CD14-positive monocyte (primary cell): ENCODE results near the gene OPALIN. TPM values are rescaled to one million over a fixed set of nuclear protein-coding genes. Genes with fewer than 3 reads are reported as not detected.

Experiments used
- DNase-seq, 3 donors: peaks; one replicate each; pipeline ENCODE4 v3.0.0-alpha.2; 2011 to 2022
- H2AFZ ChIP-seq: 2 replicates; pipeline ENCODE4 v1.6.0; 2012; ENCODE audit warnings: mild to moderate bottlenecking, low read depth, low read length, inconsistent platforms; ENCODE audit not compliant: insufficient read depth, poor library complexity, severe bottlenecking
- H3K27ac ChIP-seq, 2 donors: 1 replicate in 1 of 2; 2 replicates in 1 of 2; pipeline ENCODE4 v1.5.1; 2012 to 2013; ENCODE audit warnings: low read length in 2 of 2, control low read depth in 1 of 2, inconsistent platforms in 1 of 2, low read depth in 1 of 2, mild to moderate bottlenecking in 1 of 2
- H3K27me3 ChIP-seq, 2 donors: one replicate each; pipeline versions ENCODE4 v1.6.0 to v1.6.1; 2011 to 2013; ENCODE audit warnings: low read length in 2 of 2; ENCODE audit not compliant: control insufficient read depth in 2 of 2, insufficient read depth in 2 of 2
- H3K36me3 ChIP-seq, 2 donors: replicated peaks in 1 of 2; 1 replicate in 1 of 2; 2 replicates in 1 of 2; pipeline versions ENCODE4 v1.5.1 to v1.6.1; 2012 to 2013; ENCODE audit warnings: low read length in 2 of 2, control low read depth in 1 of 2, inconsistent platforms in 1 of 2, mild to moderate bottlenecking in 1 of 2; ENCODE audit not compliant: insufficient read depth in 2 of 2, control insufficient read depth in 1 of 2
- H3K4me1 ChIP-seq, 2 donors: 1 replicate in 1 of 2; 2 replicates in 1 of 2; pipeline versions ENCODE4 v1.5.1 to v1.6.1; 2012 to 2013; ENCODE audit warnings: low read length in 2 of 2, control low read depth in 1 of 2, inconsistent platforms in 1 of 2, mild to moderate bottlenecking in 1 of 2, moderate library complexity in 1 of 2; ENCODE audit not compliant: insufficient read depth in 2 of 2, control insufficient read depth in 1 of 2
- H3K4me2 ChIP-seq: replicated peaks from 2 replicates; pipeline ENCODE3; 2012; ENCODE audit warnings: low read length, moderate library complexity, mild to moderate bottlenecking; ENCODE audit not compliant: poor library complexity, severe bottlenecking; ENCODE audit errors: extremely low read depth
- H3K4me3 ChIP-seq, 3 experiments: fragments of 200-600 bp in 1 of 3; sonication (generic) in 1 of 3; replicated peaks in 1 of 3; 1 replicate in 2 of 3; 2 replicates in 1 of 3; pipeline ENCODE4 v1.5.1; 2011 to 2013; ENCODE audit warnings: low read length in 3 of 3, mild to moderate bottlenecking in 3 of 3, control low read depth in 2 of 3, low read depth in 2 of 3, inconsistent platforms in 1 of 3, moderate library complexity in 1 of 3
- H3K79me2 ChIP-seq: 2 replicates; pipeline ENCODE4 v1.6.0; 2012; ENCODE audit warnings: mild to moderate bottlenecking, control low read depth, inconsistent platforms, low read length, moderate library complexity; ENCODE audit not compliant: insufficient read depth
- H3K9ac ChIP-seq: 2 replicates; pipeline ENCODE4 v1.6.0; 2017; ENCODE audit warnings: low read length, mild to moderate bottlenecking; ENCODE audit not compliant: insufficient read depth, poor library complexity, severe bottlenecking
- H3K9me3 ChIP-seq, 2 donors: replicated peaks in 1 of 2; 1 replicate in 1 of 2; 2 replicates in 1 of 2; pipeline versions ENCODE4 v1.5.1 to v1.6.1; 2012 to 2013; ENCODE audit warnings: low read length in 2 of 2, control low read depth in 1 of 2; ENCODE audit not compliant: control insufficient read depth in 1 of 2, insufficient read depth in 1 of 2
- H4K20me1 ChIP-seq: 2 replicates; pipeline ENCODE4 v1.6.0; 2012; ENCODE audit warnings: mild to moderate bottlenecking, low read length, control low read depth, moderate library complexity; ENCODE audit not compliant: insufficient read depth
- H3K27ac Mint-ChIP-seq, 7 donors: one replicate each; pipeline ENCODE4 v1.8.0; 2020; ENCODE audit warnings: mild to moderate bottlenecking in 7 of 7, mixed read lengths in 7 of 7, moderate library complexity in 6 of 7, inconsistent platforms in 2 of 7
- H3K27me3 Mint-ChIP-seq, 3 donors: one replicate each; pipeline ENCODE4 v1.8.0; 2021 to 2022; ENCODE audit warnings: low read depth in 3 of 3, mild to moderate bottlenecking in 3 of 3, mixed read lengths in 3 of 3, moderate library complexity in 3 of 3, inconsistent platforms in 1 of 3
- H3K36me3 Mint-ChIP-seq, 2 donors: one replicate each; pipeline ENCODE4 v1.8.0; 2020; ENCODE audit warnings: mixed read lengths in 2 of 2, inconsistent platforms in 1 of 2, mild to moderate bottlenecking in 1 of 2
- H3K4me1 Mint-ChIP-seq: one replicate; pipeline ENCODE4 v1.8.0; 2020; ENCODE audit warnings: mild to moderate bottlenecking, mixed read lengths
- H3K4me3 Mint-ChIP-seq, 2 donors: one replicate each; pipeline ENCODE4 v1.8.0; 2020; ENCODE audit warnings: mild to moderate bottlenecking in 2 of 2, mixed read lengths in 2 of 2, moderate library complexity in 1 of 2
- H3K9me3 Mint-ChIP-seq, 7 donors: one replicate each; pipeline ENCODE4 v1.8.0; 2020 to 2022; ENCODE audit warnings: mixed read lengths in 7 of 7, mild to moderate bottlenecking in 6 of 7, moderate library complexity in 6 of 7, inconsistent platforms in 2 of 7
- CTCF ChIP-seq: fragments of 200-600 bp; IDR thresholded peaks from one replicate; pipeline ENCODE4 v1.8.0; 2022; ENCODE audit warnings: antibody characterized with exemption, mild to moderate bottlenecking
- WGBS: methylation state at CpG from one replicate; pipeline ENCODE4 v1.1.5; 2013; ENCODE audit warnings: missing lambda C conversion rate; ENCODE audit not compliant: insufficient coverage; 5-methylcytosine and 5-hydroxymethylcytosine counted together
- intact Hi-C, 2 donors: fragments of 100-400 bp; cut with micrococcal nuclease; formaldehyde crosslinking; loops; one replicate each; pipeline versions ENCODE4 v1.15.0 to v1.15.1; 2023
- polyA plus RNA-seq, 3 donors: library from polyadenylated mRNA; depleted of rRNA in 1 of 3; unstranded in 2 of 3; stranded (reverse) in 1 of 3; fragments of 300-500 nt in 2 of 3; fragments of >200 nt in 1 of 3; fragmentation: Illumina TruSeq in 2 of 3; gene quantifications; 1 replicate in 2 of 3; 2 replicates in 1 of 3; pipeline ENCODE4 v1.2.3, GENCODE V29; 2012 to 2021

OPALIN gene
- polyA plus RNA-seq, 3 donors = not detected

- Mint-ChIP-seq H3K4me1 (no peaks in the 10 kb centered on the region), H3K36me3 (no peaks in the 10 kb centered on the region), H3K4me3 (no peak overlapping the region), H3K9me3 (peaks cover 0 to 2% (median 0%) of the 10 kb centered on the region in 7 donors), H3K27ac (no peak overlapping the region), H3K27me3 (peaks cover 0 to 2% (median 1%) of the 10 kb centered on the region in 3 donors)
- Histone ChIP-seq H3K36me3 (no peaks in the 10 kb centered on the region), H3K4me2 (no peak overlapping the region), H3K4me3 (no peak overlapping the region), H3K9ac (no peak overlapping the region), H3K4me1 (no peaks in the 10 kb centered on the region), H2AFZ (no peak overlapping the region), H3K9me3 (no peaks in the 10 kb centered on the region), H4K20me1 (no peaks in the 10 kb centered on the region), H3K79me2 (no peaks in the 10 kb centered on the region), H3K27ac (no peak overlapping the region), H3K27me3 (no peaks in the 10 kb centered on the region)
- intact Hi-C loops = no loop called here
- no peak for TF ChIP-seq CTCF
- no peak for DNase-seq
- 97% methylated on average over 7 of the region's 7 CpGs for WGBS
Observed at GRCh38 chr10:96327462-96327861, 31.3 kb downstream of the OPALIN start.

- TF ChIP-seq CTCF = no peak
- H3K79me2 ChIP-seq = no peaks in the 10 kb centered on the region
- H2AFZ ChIP-seq = no peak overlapping the region
- Mint-ChIP-seq H3K36me3 (no peaks in the 10 kb centered on the region), H3K9me3 (peaks cover 0 to 2% (median 0%) of the 10 kb centered on the region in 7 donors), H3K27me3 (peaks cover 1 to 2% (median 1%) of the 10 kb centered on the region in 3 donors), H3K4me3 (no peak overlapping the region), H3K4me1 (no peaks in the 10 kb centered on the region), H3K27ac (no peak overlapping the region)
- no peak overlapping the region for H3K27ac ChIP-seq
- no peak overlapping the region for H3K9ac ChIP-seq
- H3K36me3 ChIP-seq = no peaks in the 10 kb centered on the region
- DNase-seq = no peak
- H4K20me1 ChIP-seq = no peaks in the 10 kb centered on the region
- no CpG with 5 or more reads among the region's 4 CpGs for WGBS
- H3K9me3 ChIP-seq = no peaks in the 10 kb centered on the region
- intact Hi-C loops = no loop called here
- H3K27me3 ChIP-seq = no peaks in the 10 kb centered on the region
- no peak overlapping the region for H3K4me2 ChIP-seq
- no peak overlapping the region for H3K4me3 ChIP-seq
- H3K4me1 ChIP-seq = no peaks in the 10 kb centered on the region
Observed at GRCh38 chr10:96325719-96326373, 33.0 kb downstream of the OPALIN start.
